Left renal pelvis (tissue), 4 donors: ENCODE measurements around the gene PKP3. TPM values are rescaled to one million over a fixed set of nuclear protein-coding genes. Genes with fewer than 3 reads are reported as not detected.
"Not testable (repeated sequence)": the region's sequence is repeated elsewhere in the genome, so short reads cannot be mapped to it uniquely, and the experiment has no call there.

Experiments
- DNase-seq, 4 donors: peaks; one replicate each; pipeline ENCODE4 v3.0.0-alpha.2; 2013; ENCODE audit warnings: low read depth in 4 of 4, low spot score in 3 of 4
- polyA plus RNA-seq, 4 donors: library from polyadenylated mRNA; unstranded; fragments of 120-200 nt; gene quantifications; one replicate each; pipeline ENCODE4 v1.2.1, GENCODE V29; 2013; ENCODE audit not compliant: insufficient read length in 4 of 4

The PKP3 gene
- 1 to 10 TPM in 3 of 4 donors, under 1 TPM in 1; 0.38 to 9.1 (median 4.9) TPM for polyA plus RNA-seq

GRCh38 chr11:394034-394857, at the start of gene PKP3:
Gene PKP3 (plus strand): TSS chr11:394209. CDS start chr11:394293, 84 bp downstream.
- no peak for DNase-seq

- no peak for DNase-seq
These were observed 49.0 kb upstream of the PKP3 start for GRCh38 chr11:344836-345578.

- DNase-seq: no peak
These were observed 47.5 kb upstream of the PKP3 start for GRCh38 chr11:346529-346928.

- not testable (repeated sequence) for DNase-seq
These were observed 44.6 kb upstream of the PKP3 start for GRCh38 chr11:349270-349954.

- not testable (repeated sequence) for DNase-seq
These were observed 43.8 kb upstream of the PKP3 start for GRCh38 chr11:350033-350722.

- DNase-seq: no peak
These were observed 43.2 kb upstream of the PKP3 start for GRCh38 chr11:350723-351255.

- no peak for DNase-seq
These were observed 42.6 kb upstream of the PKP3 start for GRCh38 chr11:351411-351810.

GRCh38 chr11:352456-353031, 41.5 kb upstream of the PKP3 start:
- no peak for DNase-seq

- DNase-seq: peak in 3 of 4 donors; percentile 57 to 60 (median 57)
These were observed 40.7 kb upstream of the PKP3 start for GRCh38 chr11:353179-353873.

GRCh38 chr11:355581-356458, 38.2 kb upstream of the PKP3 start:
- DNase-seq: peak; percentile 72 to 89 (median 84)

GRCh38 chr11:356610-357009, 37.4 kb upstream of the PKP3 start:
- no peak for DNase-seq

GRCh38 chr11:357582-357981, 36.4 kb upstream of the PKP3 start:
- DNase-seq: no peak

- no peak for DNase-seq
These were observed 35.7 kb upstream of the PKP3 start for GRCh38 chr11:358129-358800.

GRCh38 chr11:359181-359714, 34.8 kb upstream of the PKP3 start:
- DNase-seq: no peak

- DNase-seq: no peak
These were observed 33.4 kb upstream of the PKP3 start for GRCh38 chr11:360326-361280.

- DNase-seq: no peak
These were observed 31.2 kb upstream of the PKP3 start for GRCh38 chr11:362642-363442.
